NCI-H146 (cell line): ENCODE data around the gene OCEL1.
A peak's percentile ranks its signal among the peaks of the same experiment; 100 is the strongest.

Source experiments
- DNase-seq: peaks from one replicate; lab custom pipeline; 2025; lab: John Stamatoyannopoulos, UW

The OCEL1 gene

GRCh38 chr19:17210296-17210695, 15.7 kb upstream of the OCEL1 start:
- DNase-seq: no peak

- DNase-seq: no peak
Measured at GRCh38 chr19:17211547-17212446, 14.2 kb upstream of the OCEL1 start.

DNA sequence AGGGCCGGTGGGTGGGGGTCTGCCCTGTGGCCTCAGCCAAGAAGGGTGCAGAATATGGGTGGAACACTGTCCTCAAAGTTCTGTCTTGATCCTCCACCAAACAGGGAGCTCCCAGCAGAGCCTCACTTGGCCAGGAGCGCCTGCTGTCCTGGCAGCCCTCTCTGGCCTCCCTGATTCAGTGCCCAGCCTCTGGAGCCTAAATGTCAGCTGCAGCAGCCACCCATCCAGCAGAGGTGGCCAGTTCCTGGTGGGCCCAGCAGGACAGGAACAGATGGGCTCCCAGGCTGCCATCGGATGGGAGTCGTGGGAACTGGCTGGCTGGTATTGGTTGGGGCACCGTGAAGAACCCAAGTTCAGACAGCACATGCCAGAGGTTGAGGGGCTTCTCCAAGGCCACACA, 12.7 kb upstream of the OCEL1 start:
- DNase-seq: no peak

DNA sequence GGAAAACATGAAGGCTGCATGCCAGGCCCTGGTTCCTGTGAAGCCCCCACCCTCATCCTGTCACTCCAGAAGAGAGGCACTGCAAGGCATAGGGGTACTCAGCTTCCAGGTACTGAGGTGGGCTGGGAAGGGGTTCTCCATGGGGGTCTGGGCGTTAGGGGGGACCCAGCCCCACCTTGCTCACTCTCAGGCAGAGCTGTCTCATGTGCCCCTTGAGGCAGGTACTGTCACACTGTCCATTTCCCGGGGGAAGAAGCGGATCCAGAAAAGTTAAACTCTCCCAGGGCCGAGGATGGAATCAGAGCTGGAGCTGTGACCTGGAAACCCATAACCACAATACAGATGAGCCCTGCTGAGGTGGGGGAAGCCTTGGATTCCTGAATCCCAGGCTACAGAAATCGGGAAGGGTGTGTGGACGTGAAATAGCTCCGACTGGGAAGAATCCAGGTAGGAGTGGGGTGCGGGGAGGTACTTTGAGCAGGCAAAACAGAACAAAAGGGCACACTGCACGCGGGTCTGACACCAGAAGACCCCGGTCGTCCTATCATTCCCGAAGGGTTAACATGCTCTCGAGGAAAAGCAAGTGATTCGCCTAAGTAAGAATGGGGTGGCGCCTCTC, 11.4 kb upstream of the OCEL1 start:
- DNase-seq: peak; percentile 52

- DNase-seq: peak; percentile 96
Measured at GRCh38 chr19:17215127-17215971, 10.7 kb upstream of the OCEL1 start, which contains the start of gene USE1. Gene USE1, plus strand, starts transcription at chr19:17215357. Its CDS starts 49 bp downstream, at chr19:17215406.

DNA sequence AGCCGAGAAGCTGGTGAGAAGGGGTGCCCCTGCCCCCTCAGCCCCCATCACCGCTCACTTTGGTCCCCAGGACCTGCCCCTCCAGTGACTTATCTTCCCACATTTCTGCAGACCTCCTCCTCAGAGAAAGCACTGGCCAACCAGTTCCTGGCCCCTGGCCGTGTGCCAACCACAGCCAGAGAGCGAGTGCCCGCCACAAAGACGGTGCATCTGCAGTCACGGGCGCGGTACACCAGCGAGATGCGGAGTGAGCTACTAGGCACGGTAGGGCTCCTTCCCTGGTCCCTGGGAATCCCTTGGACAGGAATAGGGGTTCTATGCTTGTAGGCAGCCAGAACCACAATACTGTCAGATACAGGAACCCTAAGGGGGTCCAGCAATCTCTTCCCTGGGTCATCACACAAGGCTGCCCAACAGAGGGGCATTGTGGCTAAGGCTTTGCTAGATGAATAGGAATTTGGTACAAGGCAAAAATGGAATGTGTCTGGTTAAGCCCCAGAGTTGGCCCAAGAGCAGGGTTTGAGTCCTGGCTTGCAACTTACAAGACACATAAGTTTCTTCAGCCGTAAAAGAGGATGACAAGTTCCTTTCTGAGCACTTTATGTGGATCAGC, 9.9 kb upstream of the OCEL1 start:
- DNase-seq: peak; percentile 56

DNA sequence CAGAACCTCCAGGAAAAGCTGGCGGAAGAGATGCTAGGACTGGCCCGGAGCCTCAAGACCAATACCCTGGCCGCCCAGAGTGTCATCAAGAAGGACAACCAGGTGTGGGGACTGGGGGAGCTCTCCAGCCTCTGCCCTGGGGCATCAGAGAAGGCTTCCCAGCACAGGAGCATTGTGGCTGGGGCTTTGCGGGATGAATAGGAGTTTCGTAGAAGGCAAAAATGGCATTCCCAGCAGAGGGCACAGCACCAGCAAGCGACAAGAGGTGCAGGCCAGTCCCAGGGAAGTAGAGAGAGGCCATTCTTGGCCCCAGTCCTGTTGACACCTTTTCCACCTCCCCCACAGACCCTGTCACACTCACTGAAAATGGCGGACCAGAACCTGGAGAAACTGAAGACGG, 6.7 kb upstream of the OCEL1 start:
- DNase-seq: no peak

GRCh38 chr19:17220207-17220758, 5.7 kb upstream of the OCEL1 start:
- DNase-seq: no peak

DNA sequence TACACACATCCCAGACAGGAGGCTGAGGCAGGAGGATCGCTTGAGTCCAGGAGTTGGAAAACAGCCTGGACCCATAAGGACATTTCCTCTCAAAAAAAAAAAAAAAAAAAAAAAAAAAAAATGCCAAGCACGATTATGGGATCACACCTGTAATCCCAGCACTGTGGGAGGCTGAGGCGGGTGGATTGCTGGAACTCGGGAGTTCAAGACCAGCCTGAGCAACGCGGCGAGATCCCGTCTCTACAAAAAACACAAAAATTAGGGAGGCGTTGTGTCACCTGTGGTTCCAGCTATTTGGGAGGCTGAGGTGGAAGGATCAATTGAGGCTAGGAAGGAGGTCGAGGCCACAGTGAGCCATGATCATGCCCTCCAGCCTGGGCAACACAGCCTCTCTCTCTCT, 973 bp upstream of the OCEL1 start:
- DNase-seq: no peak

GRCh38 chr19:17227798-17228367, 1.9 kb downstream of the OCEL1 start:
- DNase-seq: no peak

GRCh38 chr19:17229890-17230289, 3.9 kb downstream of the OCEL1 start:
- no peak for DNase-seq

GRCh38 chr19:17232258-17232657, 6.2 kb downstream of the OCEL1 start:
- DNase-seq: no peak

- DNase-seq: no peak
Measured at GRCh38 chr19:17234911-17235299, 8.9 kb downstream of the OCEL1 start.

- no peak for DNase-seq
Measured at GRCh38 chr19:17235300-17235970, 9.4 kb downstream of the OCEL1 start.

DNA sequence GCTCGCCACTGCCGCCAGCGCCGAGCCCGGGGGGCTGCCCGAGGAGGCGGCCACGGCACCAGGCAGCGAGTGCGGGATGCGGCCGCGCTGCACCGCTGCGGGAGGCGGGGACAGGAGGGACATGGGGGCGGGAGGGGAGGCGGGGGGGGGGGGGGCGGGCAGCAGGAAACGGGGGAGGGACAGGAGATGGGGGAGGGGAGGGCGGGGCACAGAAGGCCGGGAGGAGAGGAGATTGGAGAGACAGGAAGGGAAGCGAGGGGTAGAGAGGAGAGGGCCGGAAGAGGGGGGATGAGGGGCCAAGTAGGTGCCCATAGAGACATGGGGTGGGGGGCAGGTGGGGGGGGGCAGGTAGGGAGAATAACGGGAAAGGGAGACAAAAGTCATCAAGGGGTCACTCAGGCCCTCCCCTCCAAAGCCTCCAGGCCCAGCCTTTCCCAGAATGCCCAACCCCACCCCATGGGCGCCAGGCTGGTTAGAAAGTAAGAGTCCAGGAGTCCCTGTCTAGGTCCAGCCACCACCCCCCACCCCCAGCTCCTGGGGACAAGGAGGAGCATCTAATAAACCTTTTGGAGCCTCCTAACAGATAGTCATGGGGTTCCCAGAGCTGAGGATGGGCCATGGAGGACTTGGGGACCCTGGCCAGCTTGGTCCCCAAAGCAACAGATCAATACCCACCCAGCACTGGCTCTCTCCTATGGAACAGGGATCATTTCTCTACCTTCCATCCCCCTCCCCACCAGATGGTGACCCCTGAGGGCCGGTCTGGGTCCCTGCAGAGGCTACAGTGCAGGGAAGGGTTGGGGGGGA, 10.1 kb downstream of the OCEL1 start:
- DNase-seq: no peak

DNA sequence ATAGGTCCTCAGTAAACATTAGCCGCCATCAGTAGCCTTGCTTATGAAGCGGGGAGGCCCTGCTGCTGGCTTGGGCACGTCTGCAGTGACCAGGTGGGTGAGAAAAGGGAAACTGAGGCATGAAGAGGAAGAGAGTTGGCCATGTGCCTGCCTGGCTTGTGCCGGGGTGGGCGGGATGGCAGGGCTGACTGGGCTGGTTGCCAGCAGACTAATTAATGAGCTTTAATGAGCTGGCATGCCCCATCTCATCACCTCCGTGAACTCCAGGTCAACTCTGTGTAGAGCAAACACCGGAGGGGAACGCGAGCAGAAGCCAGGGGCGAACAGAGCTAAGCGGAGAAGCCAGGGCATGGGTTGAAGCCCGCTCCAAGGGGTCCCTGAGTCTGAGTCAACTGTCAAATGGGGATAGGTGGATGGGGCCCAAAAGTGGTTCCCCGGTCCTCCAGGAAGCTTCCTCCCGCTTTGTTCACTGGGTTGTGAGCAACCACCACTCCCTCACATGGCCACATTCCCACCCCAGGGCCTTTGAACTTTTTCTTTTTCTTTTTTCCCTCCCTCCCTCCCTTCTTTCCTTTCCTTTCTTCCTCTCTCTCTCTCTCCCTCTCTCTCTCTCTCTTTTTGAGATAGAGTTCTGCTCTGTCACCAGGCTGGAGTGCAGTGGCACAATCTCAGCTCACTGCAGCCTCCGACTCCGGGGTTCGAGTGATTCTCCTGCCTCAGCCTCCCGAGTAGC, 11.0 kb downstream of the OCEL1 start:
- no peak for DNase-seq

DNA sequence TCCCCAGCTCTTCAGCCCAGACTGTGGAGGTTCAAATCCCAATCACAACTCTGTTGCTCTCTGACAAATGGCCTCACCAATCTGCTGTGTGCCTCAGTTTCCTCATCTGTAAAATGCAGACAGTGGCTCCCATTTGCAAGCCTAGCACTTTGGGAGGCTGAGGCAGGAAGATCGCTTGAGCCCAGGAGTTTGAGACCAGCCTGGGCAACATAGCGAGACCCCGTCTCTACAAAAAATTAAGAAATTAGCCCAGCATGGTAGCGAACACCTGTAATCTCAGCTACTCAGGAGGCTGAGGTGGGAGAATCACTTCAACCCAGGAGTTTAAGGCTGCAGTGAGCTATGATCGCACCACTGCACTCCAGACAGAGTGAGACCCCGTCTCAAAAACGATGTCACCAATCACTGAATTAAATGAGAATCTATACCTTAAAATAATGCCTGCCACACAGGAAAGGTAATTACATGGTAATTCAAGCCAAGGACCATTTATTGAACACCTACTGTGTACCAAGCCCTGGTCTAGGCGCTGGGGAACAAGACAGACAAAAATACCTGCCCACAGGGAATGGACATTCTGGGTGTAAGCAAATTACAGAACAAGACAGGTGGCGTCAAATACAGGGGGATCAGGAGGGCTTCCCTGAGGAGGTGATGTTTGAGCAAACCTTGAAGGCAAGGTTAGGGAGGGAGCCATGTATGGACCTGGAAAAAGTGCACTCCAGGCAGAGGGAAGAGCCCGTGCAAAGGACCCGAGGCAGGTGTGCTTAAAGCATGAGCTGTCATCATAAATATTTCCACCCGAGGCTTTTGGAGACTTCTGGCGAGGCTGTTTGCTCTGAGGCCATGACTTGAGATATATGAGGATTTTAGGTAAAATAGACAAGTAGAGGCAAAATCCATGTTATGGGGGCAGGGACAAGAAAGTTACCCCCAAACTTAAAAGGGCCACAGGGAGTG, 12.0 kb downstream of the OCEL1 start:
- no peak for DNase-seq
